HepG2 (cell line): ENCODE data around the gene ZNF740. TPM values are rescaled to one million over a fixed set of nuclear protein-coding genes. Genes with fewer than 3 reads are reported as not detected.

ENCODE experiments used
- ARNT2 ChIP-seq: sonication (generic); formaldehyde crosslinking; IDR thresholded peaks from 2 replicates; pipeline ENCODE4 v1.8.0; 2022; ENCODE audit warnings: mild to moderate bottlenecking, low read depth, missing genetic modification reagents, moderate library complexity
- HBP1 ChIP-seq: IDR thresholded peaks from 2 replicates; pipeline ENCODE4 v1.6.1; 2016; ENCODE audit warnings: low read depth, control low read depth
- HNRNPL ChIP-seq: fragments of 200-400 bp; formaldehyde crosslinking; IDR thresholded peaks from 2 replicates; pipeline ENCODE4 v1.6.1; 2017; ENCODE audit warnings: mild to moderate bottlenecking, low read depth, low read length
- KDM4B ChIP-seq: sonication (generic); formaldehyde crosslinking; IDR thresholded peaks from 2 replicates; pipeline ENCODE4 v1.4.0; 2020; ENCODE audit warnings: missing genetic modification reagents
- KLF15 ChIP-seq: sonication (generic); formaldehyde crosslinking; IDR thresholded peaks from 2 replicates; pipeline ENCODE4 v1.8.1; 2023; ENCODE audit warnings: borderline replicate concordance, mild to moderate bottlenecking, inconsistent platforms, missing genetic modification reagents, mixed read lengths
- LBX2 ChIP-seq: sonication (generic); formaldehyde crosslinking; IDR thresholded peaks from 2 replicates; pipeline ENCODE4 v1.5.0; 2020; ENCODE audit warnings: missing genetic modification reagents, mild to moderate bottlenecking, borderline replicate concordance
- NPAS2 ChIP-seq: sonication (generic); formaldehyde crosslinking; IDR thresholded peaks from 2 replicates; pipeline ENCODE4 v1.8.0; 2022; ENCODE audit warnings: mild to moderate bottlenecking, missing genetic modification reagents, borderline replicate concordance
- TGIF2 ChIP-seq: IDR thresholded peaks from 2 replicates; pipeline ENCODE4 v1.6.1; 2016; ENCODE audit warnings: control low read depth, missing compliant biosample characterization
- USF2 ChIP-seq, 2 experiments: sonication (generic) in 1 of 2; formaldehyde crosslinking in 1 of 2; IDR thresholded peaks; 2 replicates each; pipeline versions ENCODE4 v1.5.1 to v1.6.1; 2011 to 2020; ENCODE audit warnings: borderline replicate concordance in 1 of 2, low read depth in 1 of 2, low read length in 1 of 2, mild to moderate bottlenecking in 1 of 2, missing genetic modification reagents in 1 of 2, moderate library complexity in 1 of 2
- ZBTB38 ChIP-seq: sonication (generic); formaldehyde crosslinking; IDR thresholded peaks from 2 replicates; pipeline ENCODE4 v1.5.1; 2020; ENCODE audit warnings: mild to moderate bottlenecking, missing genetic modification reagents
- ZNF18 ChIP-seq: sonication (generic); formaldehyde crosslinking; IDR thresholded peaks from 2 replicates; pipeline ENCODE4 v1.8.0; 2022; ENCODE audit warnings: mild to moderate bottlenecking, missing genetic modification reagents; ENCODE audit not compliant: insufficient replicate concordance
- ZNF225 ChIP-seq: sonication (generic); formaldehyde crosslinking; IDR thresholded peaks from 2 replicates; pipeline ENCODE4 v1.4.0; 2020; ENCODE audit warnings: mild to moderate bottlenecking, missing genetic modification reagents
- ZNF235 ChIP-seq: sonication (generic); formaldehyde crosslinking; IDR thresholded peaks from 2 replicates; pipeline ENCODE4 v1.8.1; 2023; ENCODE audit warnings: mild to moderate bottlenecking, missing genetic modification reagents, borderline replicate concordance
- ZNF354B ChIP-seq: sonication (generic); formaldehyde crosslinking; IDR thresholded peaks from 2 replicates; pipeline ENCODE4 v1.8.0; 2022; ENCODE audit warnings: mild to moderate bottlenecking, missing genetic modification reagents
- ZNF629 ChIP-seq: sonication (generic); formaldehyde crosslinking; conservative IDR thresholded peaks from 2 replicates; pipeline ENCODE4 v1.5.0; 2020; ENCODE audit warnings: missing genetic modification reagents
- ZNF761 ChIP-seq: sonication (generic); formaldehyde crosslinking; conservative IDR thresholded peaks from 2 replicates; pipeline ENCODE4 v1.4.0; 2020; ENCODE audit warnings: mild to moderate bottlenecking, missing genetic modification reagents
- ZSCAN5A ChIP-seq: sonication (generic); formaldehyde crosslinking; IDR thresholded peaks from 2 replicates; pipeline ENCODE4 v1.8.0; 2022; ENCODE audit warnings: mild to moderate bottlenecking, missing genetic modification reagents, borderline replicate concordance
- ZXDC ChIP-seq: sonication (generic); formaldehyde crosslinking; IDR thresholded peaks from 2 replicates; pipeline ENCODE4 v1.5.0; 2020; ENCODE audit warnings: mild to moderate bottlenecking, missing genetic modification reagents
- polyA plus RNA-seq, 8 experiments: library from polyadenylated mRNA; depleted of rRNA in 3 of 8; stranded (reverse) in 7 of 8; unstranded in 1 of 8; fragments of >200 nt; fragmentation: Illumina TruSeq in 4 of 8; extraction: Trizol in 4 of 8; gene quantifications; 2 replicates each; pipeline versions ENCODE4 v1.2.1 to v1.2.3, GENCODE V29; 2011 to 2016; ENCODE audit warnings: low read depth in 4 of 8, missing spikeins in 1 of 8, mixed read lengths in 1 of 8; ENCODE audit not compliant: insufficient read depth in 1 of 8
- total RNA-seq, 5 experiments: library from RNA; depleted of rRNA; stranded (reverse); fragments of >200 nt; fragmentation: Illumina TruSeq; extraction: Trizol; gene quantifications; 2 replicates each; pipeline ENCODE4 v1.2.3, GENCODE V29; 2016; ENCODE audit warnings: low read depth in 1 of 5

Gene ZNF740
- total and polyA plus RNA-seq, 2 of the 13 experiments (the other 11 are each of a cell fraction or from before 2014, with no cell fraction given): 16.9 to 19.0 TPM

- TF ChIP-seq ZXDC (no peak), ZNF18 (no peak), ZSCAN5A (CRISPR knock-in tag) (no peak), ZBTB38 (CRISPR knock-in tag) (no peak), ZNF225 (no peak), ARNT2 (CRISPR knock-in tag) (no peak), KDM4B (CRISPR knock-in tag) (no peak), TGIF2 (CRISPR knock-in tag) (no peak), NPAS2 (CRISPR knock-in tag) (no peak), HBP1 (CRISPR knock-in tag) (no peak), HNRNPL (no peak), ZNF629 (no peak), ZNF235 (CRISPR knock-in tag) (no peak), ZNF354B (no peak), ZNF761 (CRISPR knock-in tag) (no peak), KLF15 (no peak), LBX2 (CRISPR knock-in tag) (no peak), USF2 (IDR thresholded peaks at IDR 0.05; ENCODE audit: low read depth, low read length) (no peak), USF2 (CRISPR knock-in tag; IDR thresholded peaks at IDR 0.05; ENCODE audit: borderline replicate concordance) (no peak)
Observed at GRCh38 chr12:53145383-53146260, 34.9 kb upstream of the ZNF740 start (continued).
